ENCODE results near the gene IL31RA.
"Not testable (repeated sequence)": the region's sequence is repeated elsewhere in the genome, so short reads cannot be mapped to it uniquely, and the experiment has no call there.

DNA sequence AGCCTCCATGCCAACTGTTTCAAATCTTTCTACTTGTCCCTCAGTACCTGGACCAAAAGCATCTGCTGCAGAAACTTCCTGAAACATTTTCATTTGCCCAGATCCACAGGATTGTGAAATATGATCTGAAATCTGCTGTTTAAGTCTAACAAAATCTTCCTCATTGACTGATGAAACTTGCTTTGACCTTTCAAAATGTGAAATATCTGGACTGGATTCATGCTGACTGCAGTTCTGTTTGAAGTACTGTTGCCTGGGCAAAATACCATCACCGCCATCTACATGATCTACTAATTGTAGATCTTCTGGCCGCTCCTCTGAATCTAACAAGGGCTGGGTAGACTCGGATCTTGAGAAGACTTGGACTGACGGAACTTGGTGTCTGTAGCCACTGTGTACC is 90.0 kb downstream of the IL31RA start:
- TF ChIP-seq CTCF, POLR2A (IDR thresholded peaks at IDR 0.05): not testable (repeated sequence)

Measured in breast epithelium (tissue), 3 donors.